Measurements from ENCODE around the gene PPP3R2.

GRCh38 chr9:101571114-101571513 lies 23.7 kb downstream of the PPP3R2 start:
- no peak for TF ChIP-seq EZH2phosphoT487 (IDR thresholded peaks at IDR 0.05; ENCODE audit: borderline replicate concordance, low read depth, low read length)
- TF ChIP-seq CTCF (conservative IDR thresholded peaks at IDR 0.05; ENCODE audit: low read length) = no peak
